Glomerular visceral epithelial cell (primary cell): Measurements from ENCODE around the gene MRPL43.
"Not testable (repeated sequence)": the region's sequence is repeated elsewhere in the genome, so short reads cannot be mapped to it uniquely, and the experiment has no call there.

Experiments
- DNase-seq: peaks from one replicate; pipeline ENCODE4 v3.0.0-alpha.2; 2016; ENCODE audit errors: extremely low spot score

The MRPL43 gene

DNA sequence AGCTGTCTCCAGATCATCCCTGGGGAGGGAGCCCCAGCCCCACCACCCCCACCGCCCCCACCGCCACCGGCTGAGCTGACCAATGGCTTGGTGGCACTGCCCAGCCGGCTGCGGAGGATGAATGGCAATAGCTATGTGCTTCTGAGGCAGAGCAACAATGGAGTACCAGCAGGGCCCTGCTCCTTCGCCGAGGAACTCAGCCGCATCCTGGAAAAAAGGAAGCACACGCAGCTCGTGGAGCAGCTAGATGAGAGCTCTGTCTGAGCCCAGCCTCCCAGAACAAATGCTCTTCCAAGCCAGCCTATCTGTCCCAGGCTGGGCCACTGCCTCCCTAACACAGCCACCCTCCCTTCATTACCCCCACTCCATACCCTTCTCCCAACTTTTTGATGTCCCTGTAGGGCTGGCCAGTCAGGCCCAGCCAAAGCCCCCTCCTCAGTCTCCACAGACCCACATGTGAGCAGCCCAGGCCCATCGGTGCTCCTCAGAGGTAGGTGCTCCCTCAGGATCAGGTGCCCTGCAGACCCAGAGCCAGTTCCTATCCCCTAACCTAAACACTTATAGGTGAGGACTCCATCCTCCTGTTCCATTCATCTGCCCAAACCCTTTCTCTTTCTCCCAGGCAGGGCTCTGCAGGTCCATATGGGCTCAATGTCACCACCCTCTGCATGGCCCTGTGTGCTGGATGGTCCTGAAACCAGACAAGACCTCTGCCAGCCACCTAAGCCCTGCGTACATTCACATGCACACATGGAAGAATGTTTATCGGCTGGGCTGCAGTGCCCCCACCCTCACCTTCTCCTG lies 3.2 kb downstream of the MRPL43 start:
- no peak for DNase-seq

DNA sequence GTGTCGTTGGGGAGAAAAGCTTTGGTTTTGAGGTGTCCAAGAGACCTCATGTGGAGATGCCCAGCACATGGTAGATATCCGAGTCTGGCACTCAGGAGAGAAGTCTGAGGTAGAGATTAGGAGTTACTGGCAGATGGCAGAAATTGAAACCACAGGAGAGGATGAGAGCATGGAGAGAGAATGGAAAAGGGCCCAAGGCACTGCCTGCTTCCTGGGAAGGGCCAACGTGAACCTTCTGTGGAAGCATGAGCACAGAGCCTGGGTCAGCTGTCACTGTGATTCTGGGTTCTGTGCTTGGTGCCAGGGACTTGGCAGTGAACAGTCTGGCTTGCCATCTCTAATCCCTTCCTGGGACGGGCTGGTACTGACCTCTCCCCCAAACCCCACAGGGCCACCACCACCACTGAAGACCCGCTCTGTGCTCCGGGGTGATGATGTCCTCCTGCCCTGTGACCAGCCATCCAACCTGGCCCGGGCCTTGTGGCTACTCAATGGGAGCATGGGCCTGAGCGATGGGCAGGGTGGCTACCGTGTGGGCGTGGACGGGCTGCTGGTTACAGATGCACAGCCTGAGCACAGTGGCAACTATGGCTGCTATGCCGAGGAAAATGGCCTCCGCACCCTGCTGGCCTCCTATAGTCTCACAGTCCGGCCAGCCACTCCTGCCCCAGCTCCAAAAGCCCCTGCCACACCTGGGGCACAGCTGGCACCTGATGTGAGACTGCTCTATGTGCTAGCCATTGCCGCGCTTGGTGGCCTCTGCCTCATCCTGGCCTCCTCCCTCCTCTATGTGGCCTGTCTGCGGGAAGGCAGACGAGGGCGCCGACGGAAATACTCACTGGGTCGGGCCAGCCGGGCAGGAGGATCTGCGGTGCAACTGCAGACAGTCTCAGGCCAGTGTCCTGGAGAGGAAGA lies 4.1 kb downstream of the MRPL43 start:
- no peak for DNase-seq

DNA sequence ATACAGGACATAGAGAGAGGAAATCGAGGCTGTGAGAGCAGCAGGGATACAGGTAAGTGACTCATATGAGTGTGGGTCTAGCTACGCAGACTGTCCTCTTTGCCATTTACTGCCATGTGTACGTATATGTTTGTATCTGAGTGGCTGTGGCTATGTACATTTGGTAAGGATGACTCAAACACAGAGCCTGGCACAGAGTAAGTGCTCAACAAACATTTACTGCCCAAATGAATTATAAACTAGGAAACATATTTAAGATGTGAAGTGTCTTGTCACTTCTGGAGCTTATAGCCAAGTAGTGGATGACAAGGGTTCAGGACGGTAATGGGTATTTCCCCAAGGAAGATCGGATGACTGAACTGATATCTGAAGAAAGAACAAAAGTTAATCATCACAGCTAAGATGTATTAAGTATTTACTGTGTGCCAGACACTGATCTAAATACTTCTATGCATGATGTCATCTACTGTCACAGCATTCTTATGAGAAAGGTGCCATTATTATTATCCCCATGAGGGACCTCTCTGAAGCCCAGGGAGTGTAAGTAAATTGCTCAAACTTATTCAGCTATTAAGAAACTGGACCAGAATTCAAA lies 6.0 kb downstream of the MRPL43 start:
- no peak for DNase-seq

DNA sequence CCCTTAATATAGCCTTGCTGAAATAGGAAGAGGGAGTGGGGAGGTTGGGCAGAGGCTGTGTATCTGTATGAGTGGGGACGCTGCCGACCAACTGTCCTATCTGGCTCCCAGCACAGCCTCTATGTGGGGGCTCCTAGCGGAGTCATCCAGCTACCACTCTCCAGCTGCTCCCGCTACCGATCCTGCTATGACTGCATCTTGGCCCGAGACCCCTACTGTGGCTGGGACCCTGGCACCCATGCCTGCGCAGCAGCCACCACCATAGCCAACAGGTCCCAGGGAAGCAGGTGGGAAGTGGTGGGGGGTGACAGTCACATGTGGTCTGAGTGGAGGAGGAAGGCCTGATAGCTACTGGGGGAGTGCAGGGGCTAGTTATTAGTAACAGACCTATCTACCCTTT lies 6.6 kb downstream of the MRPL43 start:
- no peak for DNase-seq

DNA sequence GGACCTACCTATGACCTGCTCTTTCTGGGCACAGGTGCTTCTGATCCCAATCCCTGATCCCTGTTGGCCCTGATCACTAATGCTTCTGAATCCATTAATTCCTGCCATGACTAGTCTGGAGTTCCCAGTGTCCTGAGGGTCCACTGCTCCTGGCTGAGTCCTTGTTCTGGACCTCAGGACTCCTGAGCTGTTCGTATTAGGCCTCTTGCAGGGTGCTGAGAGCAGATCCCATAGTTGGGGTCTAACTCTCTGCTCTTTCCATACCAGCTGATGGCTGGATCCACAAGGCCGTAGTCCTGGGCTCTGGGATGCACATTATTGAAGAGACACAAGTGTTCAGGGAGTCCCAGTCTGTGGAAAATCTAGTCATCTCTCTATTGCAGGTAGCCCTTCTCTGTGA lies 7.0 kb downstream of the MRPL43 start:
- DNase-seq, result no peak

DNA sequence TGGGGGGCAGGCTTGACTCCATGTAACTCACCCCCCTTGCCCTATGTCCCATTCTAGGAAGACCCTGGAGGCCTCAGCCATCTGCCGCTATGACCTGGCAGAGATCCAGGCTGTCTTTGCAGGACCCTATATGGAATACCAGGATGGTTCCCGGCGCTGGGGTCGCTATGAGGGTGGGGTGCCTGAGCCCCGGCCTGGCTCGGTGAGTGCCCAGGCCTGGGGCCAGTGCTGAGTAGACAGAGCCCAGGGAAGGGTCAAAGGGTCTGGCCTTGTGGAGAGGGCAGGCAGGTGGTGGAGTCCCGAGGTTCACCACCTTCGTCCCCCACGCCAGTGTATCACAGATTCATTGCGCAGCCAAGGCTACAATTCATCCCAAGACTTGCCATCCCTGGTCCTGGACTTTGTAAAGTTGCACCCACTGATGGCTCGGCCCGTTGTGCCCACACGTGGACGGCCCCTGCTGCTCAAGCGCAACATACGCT lies 7.5 kb downstream of the MRPL43 start:
- no peak for DNase-seq

DNA sequence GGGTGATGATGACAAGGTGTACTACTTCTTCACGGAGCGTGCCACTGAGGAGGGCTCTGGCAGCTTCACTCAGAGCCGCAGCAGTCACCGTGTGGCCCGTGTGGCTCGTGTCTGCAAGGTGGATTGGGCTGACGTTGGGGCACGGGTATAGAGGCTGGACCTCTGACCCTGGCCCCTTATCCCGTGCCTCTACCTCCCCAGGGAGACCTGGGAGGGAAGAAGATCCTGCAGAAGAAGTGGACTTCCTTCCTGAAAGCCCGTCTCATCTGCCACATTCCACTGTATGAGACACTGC lies 8.4 kb downstream of the MRPL43 start:
- DNase-seq, result no peak

DNA sequence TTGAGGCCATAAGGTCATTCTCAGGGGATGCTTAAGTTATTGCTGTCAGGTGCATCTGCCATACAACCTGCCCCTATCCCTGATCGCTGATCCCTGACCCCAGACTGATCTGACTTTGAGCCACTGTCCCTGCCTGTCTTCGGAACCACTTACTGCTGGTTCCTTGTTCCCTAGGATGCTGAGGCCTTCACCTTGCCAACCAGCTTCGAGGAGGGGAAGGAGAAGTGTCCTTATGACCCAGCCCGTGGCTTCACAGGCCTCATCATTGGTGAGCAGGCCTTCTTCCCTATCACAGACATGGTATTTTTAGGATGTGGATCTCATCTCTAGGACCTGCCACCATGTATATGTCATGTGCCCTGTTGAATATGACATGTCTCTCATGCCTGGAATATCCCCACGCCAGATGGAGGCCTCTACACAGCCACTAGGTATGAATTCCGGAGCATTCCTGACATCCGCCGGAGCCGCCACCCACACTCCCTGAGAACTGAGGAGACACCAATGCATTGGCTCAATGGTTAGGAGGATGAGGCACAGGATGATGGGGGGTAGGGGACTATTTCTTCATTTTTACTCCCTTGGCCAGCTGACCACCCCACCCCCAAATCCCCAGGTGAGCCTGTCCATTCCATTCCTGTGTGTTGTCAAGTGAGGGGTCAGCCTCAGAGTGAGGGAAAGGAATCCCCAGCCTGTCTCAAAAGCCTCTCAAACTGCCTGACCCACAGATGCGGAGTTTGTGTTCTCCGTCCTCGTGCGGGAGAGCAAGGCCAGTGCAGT lies 9.0 kb downstream of the MRPL43 start:
- DNase-seq, result no peak

DNA sequence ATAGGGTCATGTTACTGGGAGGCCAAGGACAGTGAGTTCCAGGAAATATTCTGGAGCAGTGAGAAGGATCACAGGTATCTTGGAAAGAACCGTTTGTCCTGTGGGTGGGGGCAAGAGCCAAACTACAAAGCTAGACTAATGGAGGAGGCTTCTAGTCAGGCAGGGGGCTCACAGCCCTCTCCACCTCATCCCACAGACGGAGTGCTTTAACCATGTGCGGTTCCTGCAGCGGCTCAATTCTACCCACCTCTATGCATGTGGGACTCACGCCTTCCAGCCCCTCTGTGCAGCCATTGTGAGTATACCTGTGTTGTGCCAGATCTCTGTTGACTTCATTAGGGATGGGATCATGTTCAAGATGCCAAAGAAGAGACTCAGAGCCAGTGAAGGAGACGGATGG lies 9.9 kb downstream of the MRPL43 start:
- DNase-seq, result no peak

DNA sequence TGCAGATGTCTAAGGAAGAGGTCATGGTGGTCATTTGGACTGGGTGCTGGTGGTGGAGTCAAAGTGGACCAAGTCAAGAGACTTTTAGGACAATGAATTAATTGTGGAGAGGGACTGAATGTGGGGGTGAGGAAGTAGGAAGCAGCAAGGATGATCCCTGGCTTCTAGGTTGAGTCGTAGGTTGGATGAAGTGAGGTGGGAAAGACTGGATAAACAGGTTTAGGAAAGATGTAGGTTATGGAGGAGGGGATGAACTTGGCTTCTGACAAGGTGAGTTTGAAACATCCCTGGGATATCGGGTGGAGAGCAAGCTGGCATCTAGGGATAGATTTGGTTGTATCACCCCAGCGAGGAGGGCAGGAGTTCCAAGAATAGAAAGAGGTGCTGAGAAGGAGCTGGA lies 10.4 kb downstream of the MRPL43 start:
- DNase-seq, result no peak

DNA sequence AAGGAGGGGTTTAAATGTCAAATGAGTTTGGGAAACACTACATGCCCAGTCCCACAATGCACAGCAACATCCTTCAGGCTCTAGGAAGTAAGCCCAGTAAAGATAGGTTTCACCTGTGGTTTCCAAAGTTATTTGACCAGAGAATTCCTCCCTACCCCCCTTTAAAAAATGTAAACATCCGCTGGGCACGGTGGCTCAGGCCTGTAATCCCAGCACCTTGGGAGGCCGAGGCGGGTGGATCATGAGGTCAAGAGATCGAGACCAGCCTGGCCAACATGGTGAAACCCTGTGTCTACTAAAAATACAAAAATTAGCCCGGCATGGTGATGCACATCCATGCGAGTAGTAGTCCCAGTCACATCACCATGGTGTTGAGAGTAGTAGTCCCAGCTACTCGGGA lies 11.9 kb downstream of the MRPL43 start:
- DNase-seq, result not testable (repeated sequence)

DNA sequence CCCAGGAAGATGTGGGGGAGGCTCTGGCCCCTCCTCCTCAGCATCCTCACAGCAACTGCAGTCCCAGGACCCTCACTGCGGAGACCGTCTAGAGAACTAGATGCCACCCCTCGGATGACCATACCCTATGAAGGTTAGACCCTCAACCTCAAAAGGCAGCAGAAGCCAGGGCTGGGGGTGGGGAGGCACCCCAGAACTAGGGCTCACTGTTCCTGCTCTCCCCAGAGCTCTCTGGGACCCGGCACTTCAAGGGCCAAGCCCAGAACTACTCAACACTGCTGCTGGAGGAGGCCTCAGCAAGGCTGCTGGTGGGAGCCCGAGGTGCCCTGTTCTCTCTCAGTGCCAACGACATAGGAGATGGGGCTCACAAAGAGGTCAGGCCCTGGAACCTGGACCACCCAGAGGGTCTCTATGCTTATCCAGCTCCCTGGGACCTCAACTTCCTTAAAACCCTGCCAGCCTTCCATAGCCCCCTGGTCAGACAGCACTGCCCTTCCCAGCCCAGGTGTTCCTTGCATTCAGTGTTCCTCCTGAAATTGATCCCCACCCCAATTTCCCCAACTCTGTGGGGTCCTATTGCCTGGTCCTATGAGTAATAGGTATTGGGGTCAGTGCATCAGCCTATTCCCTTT lies 14.3 kb downstream of the MRPL43 start:
- DNase-seq, result no peak

DNA sequence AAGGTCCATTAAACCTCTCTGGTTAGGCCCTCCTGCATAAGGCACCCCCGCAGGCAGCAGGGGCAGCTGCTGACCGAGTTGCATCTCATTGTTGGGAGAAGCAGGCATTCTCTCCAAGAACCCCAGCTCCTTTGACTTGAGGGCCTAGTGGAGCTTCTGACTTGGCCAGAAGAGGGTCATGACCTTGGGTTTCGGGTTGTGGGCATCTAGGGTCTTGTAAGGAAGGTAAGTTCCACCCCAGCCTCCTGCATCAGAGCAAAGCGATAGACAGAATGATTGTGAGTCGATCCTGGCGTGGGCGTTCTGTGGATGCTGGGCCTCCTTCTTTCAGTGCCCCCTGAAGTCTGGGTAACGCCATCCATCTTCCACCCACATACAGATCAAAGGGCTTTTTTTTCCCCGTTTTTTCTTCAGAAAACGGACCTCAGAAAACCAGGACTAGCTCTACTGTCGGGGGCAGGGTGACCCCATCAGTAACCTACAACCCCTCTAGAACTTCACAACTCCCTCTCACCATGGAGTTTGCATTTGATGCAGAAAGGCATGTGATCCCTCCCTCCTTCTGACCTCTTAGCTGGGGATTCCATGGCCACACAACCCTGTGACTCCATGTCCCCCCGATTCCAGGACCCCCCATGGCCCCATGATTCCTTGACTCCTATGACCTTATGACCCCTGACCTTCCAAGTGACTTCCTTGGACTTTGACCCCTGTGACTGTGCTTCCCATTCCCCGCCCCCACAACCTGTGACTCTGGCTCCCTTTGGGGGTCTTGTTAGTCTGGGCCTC lies 15.0 kb downstream of the MRPL43 start:
- no peak for DNase-seq

DNA sequence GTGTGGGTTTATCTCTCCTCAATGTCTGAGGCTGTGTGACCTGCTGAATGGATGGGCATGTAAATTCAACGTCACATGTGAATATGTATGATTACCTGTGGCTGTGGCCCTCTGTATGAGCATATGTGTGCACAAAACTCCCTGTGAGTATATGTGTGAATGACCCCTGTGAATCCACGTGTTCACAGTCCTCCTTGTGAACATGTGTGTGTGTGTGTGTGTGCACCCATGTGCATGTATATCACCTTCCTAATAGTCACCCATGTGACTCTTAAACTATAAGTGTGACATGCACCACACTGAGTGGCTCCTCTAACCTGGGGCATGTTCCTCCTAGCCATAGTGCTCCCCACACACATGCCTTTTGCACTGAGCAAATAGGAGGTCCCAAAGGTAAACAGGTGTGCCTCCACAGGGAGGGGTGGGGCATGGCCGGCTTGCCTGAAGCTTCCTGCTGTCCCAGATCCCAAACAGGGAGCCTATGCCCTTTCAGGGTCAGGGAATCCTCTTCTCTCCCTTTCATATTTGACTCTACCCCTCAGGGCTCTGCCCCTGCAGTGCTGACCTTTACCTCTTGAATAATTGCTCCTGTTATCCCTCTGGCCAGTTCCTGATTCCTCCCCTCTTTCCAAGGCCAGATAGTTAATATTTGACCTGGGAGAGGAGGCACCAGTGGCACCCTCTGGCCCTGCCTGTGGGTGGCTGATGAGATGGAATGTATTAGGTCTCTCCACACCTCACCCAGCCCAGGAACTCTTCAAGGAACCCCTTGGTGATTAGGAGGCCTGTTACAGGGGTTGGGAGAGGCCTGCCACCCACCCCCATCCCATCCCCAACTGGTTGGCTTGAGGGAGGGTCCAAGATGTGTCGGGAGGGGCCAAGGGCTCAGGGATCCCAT lies 16.1 kb downstream of the MRPL43 start:
- DNase-seq, result peak; percentile 56

DNA sequence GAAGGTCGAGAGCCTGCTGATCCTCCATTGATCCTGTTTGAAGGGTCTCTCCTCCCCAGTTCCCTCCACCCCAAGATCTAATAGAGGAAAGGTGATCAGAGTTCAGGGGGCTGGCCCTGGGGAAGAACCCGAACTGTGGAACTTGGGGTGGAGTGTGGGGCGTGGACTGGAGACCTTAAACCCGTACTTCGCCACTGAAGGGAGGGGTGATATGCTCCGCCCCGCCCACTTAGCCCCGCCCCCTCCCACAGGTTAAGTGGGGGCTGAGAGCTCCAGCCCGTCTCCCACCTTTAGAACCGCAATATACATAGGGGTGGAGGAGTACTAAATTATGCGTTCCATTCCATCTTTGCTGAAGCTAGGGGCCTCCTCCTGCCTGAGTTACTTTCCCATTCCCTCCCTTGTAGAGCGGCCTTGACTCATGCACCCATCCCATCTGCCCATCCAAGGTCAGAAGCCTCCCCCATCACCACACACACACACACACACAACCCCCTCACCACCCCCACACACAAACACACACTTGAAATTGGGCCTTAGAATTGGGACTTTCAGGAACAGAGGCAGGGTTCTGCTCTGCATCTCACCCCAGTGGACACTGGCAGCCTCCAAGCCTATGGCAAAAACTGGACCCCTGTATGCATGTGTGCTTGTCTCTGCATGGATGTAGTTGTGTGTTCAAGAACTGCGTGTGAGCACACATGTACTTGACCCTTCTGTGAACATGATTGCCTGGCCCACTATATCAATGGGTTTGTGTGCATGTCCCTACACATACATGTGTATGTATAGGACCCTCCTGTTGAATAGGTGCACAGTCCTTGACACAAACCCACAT lies 17.0 kb downstream of the MRPL43 start:
- no peak for DNase-seq

DNA sequence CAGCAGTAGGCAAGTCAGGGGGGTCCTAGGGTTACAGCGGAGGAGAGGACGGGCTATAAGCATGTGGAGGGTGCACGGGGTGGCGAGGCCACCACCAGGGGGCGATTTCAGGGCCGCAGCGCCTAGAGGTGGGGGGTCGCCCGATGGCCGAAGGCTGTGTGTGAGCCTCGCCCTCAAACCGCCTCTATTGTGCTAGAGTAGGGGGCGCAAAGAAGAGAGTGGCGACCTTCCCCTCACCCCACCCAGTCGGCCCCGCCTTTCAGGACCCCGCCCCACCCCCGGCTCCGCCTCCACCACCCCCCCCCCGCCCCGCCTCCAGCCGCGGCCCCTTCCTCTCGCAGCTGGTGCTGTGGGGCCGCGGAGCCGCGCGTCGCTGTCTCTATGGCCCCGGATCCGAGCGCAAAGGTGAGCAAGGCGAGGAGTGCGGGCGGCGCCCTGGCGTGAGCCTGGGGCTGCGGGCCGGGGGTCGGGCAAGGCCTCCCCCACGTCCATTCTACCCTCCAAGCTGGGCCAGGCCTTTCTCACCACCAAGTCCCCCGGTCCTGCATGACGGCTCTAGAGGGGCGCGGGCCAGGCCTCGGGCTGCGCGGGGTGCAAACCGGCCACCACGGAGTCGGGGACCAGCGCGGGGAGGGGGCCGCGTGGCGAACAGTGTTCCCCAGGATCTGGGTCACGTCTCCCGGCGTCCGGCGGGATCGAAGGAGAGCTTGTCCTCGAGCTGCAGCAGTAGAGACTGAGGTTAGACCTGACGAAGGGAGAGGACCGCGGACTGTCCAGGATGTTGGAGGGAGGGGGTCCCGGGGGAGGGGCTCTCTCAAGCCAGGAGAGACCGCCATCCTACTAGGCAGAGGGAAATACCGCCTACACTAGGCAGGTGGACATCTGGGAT lies 17.9 kb downstream of the MRPL43 start, which contains the start of gene SEMA4G:
Gene SEMA4G, plus strand, starts transcription at position 318 of the 889 bp plus-strand sequence. CDS start 3,409 bp downstream, outside the sequence.
- DNase-seq, result peak; percentile 48

DNA sequence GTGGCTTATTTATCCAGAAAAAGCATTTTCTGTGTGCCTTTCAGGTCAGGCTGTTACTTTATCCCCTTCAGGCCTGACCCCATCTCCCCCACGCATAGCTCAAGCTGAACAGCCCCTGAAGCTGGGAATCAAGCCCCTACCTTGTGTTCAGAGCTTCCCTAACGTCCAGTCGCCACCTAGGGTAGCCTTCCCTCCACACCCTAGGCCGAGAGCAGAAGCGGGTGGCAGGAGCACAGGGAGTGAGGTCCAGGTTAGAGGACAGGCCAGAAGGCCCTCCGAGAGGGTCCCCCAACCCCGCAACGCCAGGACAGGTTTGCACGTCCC lies 18.5 kb downstream of the MRPL43 start:
- no peak for DNase-seq
